Camera-type eye (tissue), 1 donor: ENCODE data around the gene TMOD3. TPM values are rescaled to one million over a fixed set of nuclear protein-coding genes. Genes with fewer than 3 reads are reported as not detected.

Source experiments
- total RNA-seq: library from RNA; depleted of rRNA; stranded (reverse); fragments of >200 nt; gene quantifications from one replicate; pipeline ENCODE4 v1.2.3, GENCODE V29; 2014

Gene TMOD3
- 33.8 TPM for total RNA-seq

GRCh38 chr15:51829376-51830275, at the start of gene TMOD3:
TMOD3 (plus strand) TSS chr15:51829653; CDS start chr15:51862885, 33,232 bp downstream.

Other genes with a start within 250 kb of the TMOD3 start
- gene DMXL2, start 206.9 kb upstream of the TMOD3 start, total RNA-seq: 162 TPM
- gene SCG3, start 148.2 kb upstream of the TMOD3 start, total RNA-seq: 36.4 TPM
- gene LYSMD2, start 92.0 kb upstream of the TMOD3 start, total RNA-seq: 11.4 TPM
- 54.2 TPM for gene TMOD2, start 78.1 kb upstream of the TMOD3 start, total RNA-seq
- gene LEO1, start 142.1 kb downstream of the TMOD3 start, total RNA-seq: 45.1 TPM
- 58.4 TPM for gene MAPK6, start 189.6 kb downstream of the TMOD3 start, total RNA-seq